ENCODE data around the gene ICAM4. TPM values are rescaled to one million over a fixed set of nuclear protein-coding genes. Genes with fewer than 3 reads are reported as not detected.

Gene ICAM4
- total RNA-seq, 1 experiment from 2014 or later = 9.4 TPM

- no peak for DNase-seq
- H3K27me3 ChIP-seq (replicated peaks; ENCODE audit: control insufficient read depth, insufficient read depth, low read length) = no peaks in the 10 kb centered on the region
- TSS peak; percentile 6 for BruUV-seq (replicated peaks)
- Mint-ChIP-seq H3K27me3 (ENCODE audit: insufficient read depth, unreplicated experiment) (peaks cover 3% of the 10 kb centered on the region), H3K9me3 (ENCODE audit: unreplicated experiment) (no peaks in the 10 kb centered on the region), H3K36me3 (ENCODE audit: insufficient read depth, unreplicated experiment) (peaks cover 14% of the 10 kb centered on the region), H3K27ac (ENCODE audit: unreplicated experiment) (peak overlapping the region; percentile 33), H3K4me3 (ENCODE audit: unreplicated experiment) (no peak overlapping the region), H3K4me1 (ENCODE audit: low read depth, unreplicated experiment) (peaks cover 20% of the 10 kb centered on the region)
- no peaks in the 10 kb centered on the region for H3K9me3 ChIP-seq
- H3K4me1 ChIP-seq = peaks cover 49% of the 10 kb centered on the region
- intact Hi-C loops (cut with micrococcal nuclease; ENCODE audit: unreplicated experiment) = loop anchor here (5.0 kb wide), 1 partner anchor 47 kb away; the partner anchor contains the start of gene RAVER1
- ChIA-PET POLR2A (no interaction called here), CTCF (interaction anchor here (0.6 kb wide), 1 partner anchor 12 kb away, joined by 4 read pairs; no protein-coding TSS in a partner anchor)
- TF ChIP-seq CTCF (IDR thresholded peaks at IDR 0.05; ENCODE audit: insufficient read depth in 1 of 2, low read depth in 1 of 2, low read length in 1 of 2, severe bottlenecking in 1 of 2, unreplicated experiment in 1 of 2) = no peak
- peaks cover 3% of the 10 kb centered on the region; the same call in 1 of the 2 replicates for H3K36me3 ChIP-seq (ENCODE audit: control insufficient read depth, insufficient read depth, low read length)
- H3K4me3 ChIP-seq (ENCODE audit: low read depth, low read length) = no peak overlapping the region
These were observed 1.4 kb upstream of the ICAM4 start for GRCh38 chr19:10285393-10285792.

GRCh38 chr19:10288662-10289166 lies 2.0 kb downstream of the ICAM4 start:
- ChIA-PET POLR2A (interaction anchor here (0.7 to 1.8 kb wide), 6 partner anchors 12 to 174 kb away, joined by 3 to 22 read pairs (median 5); partner anchors contain the start of genes ICAM1, RAVER1 and TYK2), CTCF (interaction anchor here (1.2 to 2.8 kb wide), 6 partner anchors 18 to 102 kb away, joined by 4 to 34 read pairs (median 9); partner anchors contain the start of genes ICAM1 and TYK2)
- Mint-ChIP-seq H3K36me3 (ENCODE audit: insufficient read depth, unreplicated experiment) (peaks cover 21% of the 10 kb centered on the region), H3K4me1 (ENCODE audit: low read depth, unreplicated experiment) (peaks cover 24% of the 10 kb centered on the region), H3K4me3 (ENCODE audit: unreplicated experiment) (peak overlapping the region; percentile 87), H3K27ac (ENCODE audit: unreplicated experiment) (peak overlapping the region; percentile 77), H3K27me3 (ENCODE audit: insufficient read depth, unreplicated experiment) (peaks cover 7% of the 10 kb centered on the region), H3K9me3 (ENCODE audit: unreplicated experiment) (no peaks in the 10 kb centered on the region)
- Histone ChIP-seq H3K36me3 (ENCODE audit: control insufficient read depth, insufficient read depth, low read length) (peaks cover 2% of the 10 kb centered on the region), H3K4me3 (ENCODE audit: low read depth, low read length) (peak overlapping the region; percentile 48), H3K9me3 (no peaks in the 10 kb centered on the region), H3K27me3 (replicated peaks; ENCODE audit: control insufficient read depth, insufficient read depth, low read length) (no peaks in the 10 kb centered on the region), H3K4me1 (peaks cover 37% of the 10 kb centered on the region)
- intact Hi-C loops (cut with micrococcal nuclease; ENCODE audit: unreplicated experiment) = loop anchor here (5.0 kb wide), 1 partner anchor 44 kb away; the partner anchor contains the start of gene RAVER1
- no TSS peak for BruUV-seq (replicated peaks)
- DNase-seq = peak; percentile 82 to 85
- TF ChIP-seq CTCF (IDR thresholded peaks at IDR 0.05; ENCODE audit: insufficient read depth in 1 of 2, low read depth in 1 of 2, low read length in 1 of 2, severe bottlenecking in 1 of 2, unreplicated experiment in 1 of 2) = no peak

- peak; percentile 61 to 78 for DNase-seq
- H3K4me1 ChIP-seq = peaks cover 33% of the 10 kb centered on the region
- H3K27me3 ChIP-seq (replicated peaks; ENCODE audit: control insufficient read depth, insufficient read depth, low read length) = no peaks in the 10 kb centered on the region
- BruUV-seq (replicated peaks) = no TSS peak
- H3K4me3 ChIP-seq (ENCODE audit: low read depth, low read length) = peak overlapping the region; percentile 48
- peaks cover 24% of the 10 kb centered on the region for H3K4me1 Mint-ChIP-seq (ENCODE audit: low read depth, unreplicated experiment)
- H3K9me3 Mint-ChIP-seq (ENCODE audit: unreplicated experiment) = no peaks in the 10 kb centered on the region
- peaks cover 21% of the 10 kb centered on the region for H3K36me3 Mint-ChIP-seq (ENCODE audit: insufficient read depth, unreplicated experiment)
- peak overlapping the region; percentile 77 for H3K27ac Mint-ChIP-seq (ENCODE audit: unreplicated experiment)
- H3K27me3 Mint-ChIP-seq (ENCODE audit: insufficient read depth, unreplicated experiment) = peaks cover 7% of the 10 kb centered on the region
- H3K36me3 ChIP-seq (ENCODE audit: control insufficient read depth, insufficient read depth, low read length) = peaks cover 1% of the 10 kb centered on the region
- no peak for TF ChIP-seq CTCF (IDR thresholded peaks at IDR 0.05; ENCODE audit: insufficient read depth in 1 of 2, low read depth in 1 of 2, low read length in 1 of 2, severe bottlenecking in 1 of 2, unreplicated experiment in 1 of 2)
- POLR2A ChIA-PET = interaction anchor here (0.6 to 1.8 kb wide), 10 partner anchors 9 to 190 kb away, joined by 3 to 22 read pairs (median 5); partner anchors contain the start of genes ICAM1, RAVER1 and TYK2
- no peaks in the 10 kb centered on the region for H3K9me3 ChIP-seq
- H3K4me3 Mint-ChIP-seq (ENCODE audit: unreplicated experiment) = peak overlapping the region; percentile 87
- CTCF ChIA-PET = interaction anchor here (1.1 to 2.8 kb wide), 7 partner anchors 19 to 101 kb away, joined by 3 to 34 read pairs (median 9); partner anchors contain the start of genes ICAM1 and TYK2
- intact Hi-C loops (cut with micrococcal nuclease; ENCODE audit: unreplicated experiment) = loop anchor here (5.0 kb wide), 1 partner anchor 43 kb away; the partner anchor contains the start of gene RAVER1
These were observed 2.5 kb downstream of the ICAM4 start for GRCh38 chr19:10289167-10289835.
